ENCODE results near the gene DNAI7. TPM values are rescaled to one million over a fixed set of nuclear protein-coding genes. Genes with fewer than 3 reads are reported as not detected.

The DNAI7 gene
- total and polyA plus RNA-seq, 2 of the 8 experiments (the other 6 are each of a cell fraction or from before 2014, with no cell fraction given) = 0.12 to 0.28 TPM

DNA sequence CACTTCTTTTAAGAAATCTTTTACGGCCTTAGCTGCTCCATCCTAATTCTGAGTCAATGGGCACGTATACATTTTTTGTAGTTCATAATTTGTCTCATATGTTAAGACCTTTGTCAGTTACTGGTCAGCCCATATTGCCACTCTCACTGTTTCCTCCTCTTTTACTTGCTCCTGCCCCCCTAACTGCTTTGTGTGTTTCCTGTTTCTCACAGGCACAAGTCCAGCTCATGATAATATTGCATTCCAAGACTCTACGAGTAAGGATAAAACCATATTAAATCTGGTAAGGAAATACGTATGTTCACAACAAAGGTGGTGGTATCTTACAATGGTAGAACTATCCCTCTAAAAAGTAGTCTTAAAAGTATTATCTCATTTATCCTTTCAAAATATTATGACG is 111.7 kb downstream of the DNAI7 start (continued):
- TF ChIP-seq, protein P1, sequence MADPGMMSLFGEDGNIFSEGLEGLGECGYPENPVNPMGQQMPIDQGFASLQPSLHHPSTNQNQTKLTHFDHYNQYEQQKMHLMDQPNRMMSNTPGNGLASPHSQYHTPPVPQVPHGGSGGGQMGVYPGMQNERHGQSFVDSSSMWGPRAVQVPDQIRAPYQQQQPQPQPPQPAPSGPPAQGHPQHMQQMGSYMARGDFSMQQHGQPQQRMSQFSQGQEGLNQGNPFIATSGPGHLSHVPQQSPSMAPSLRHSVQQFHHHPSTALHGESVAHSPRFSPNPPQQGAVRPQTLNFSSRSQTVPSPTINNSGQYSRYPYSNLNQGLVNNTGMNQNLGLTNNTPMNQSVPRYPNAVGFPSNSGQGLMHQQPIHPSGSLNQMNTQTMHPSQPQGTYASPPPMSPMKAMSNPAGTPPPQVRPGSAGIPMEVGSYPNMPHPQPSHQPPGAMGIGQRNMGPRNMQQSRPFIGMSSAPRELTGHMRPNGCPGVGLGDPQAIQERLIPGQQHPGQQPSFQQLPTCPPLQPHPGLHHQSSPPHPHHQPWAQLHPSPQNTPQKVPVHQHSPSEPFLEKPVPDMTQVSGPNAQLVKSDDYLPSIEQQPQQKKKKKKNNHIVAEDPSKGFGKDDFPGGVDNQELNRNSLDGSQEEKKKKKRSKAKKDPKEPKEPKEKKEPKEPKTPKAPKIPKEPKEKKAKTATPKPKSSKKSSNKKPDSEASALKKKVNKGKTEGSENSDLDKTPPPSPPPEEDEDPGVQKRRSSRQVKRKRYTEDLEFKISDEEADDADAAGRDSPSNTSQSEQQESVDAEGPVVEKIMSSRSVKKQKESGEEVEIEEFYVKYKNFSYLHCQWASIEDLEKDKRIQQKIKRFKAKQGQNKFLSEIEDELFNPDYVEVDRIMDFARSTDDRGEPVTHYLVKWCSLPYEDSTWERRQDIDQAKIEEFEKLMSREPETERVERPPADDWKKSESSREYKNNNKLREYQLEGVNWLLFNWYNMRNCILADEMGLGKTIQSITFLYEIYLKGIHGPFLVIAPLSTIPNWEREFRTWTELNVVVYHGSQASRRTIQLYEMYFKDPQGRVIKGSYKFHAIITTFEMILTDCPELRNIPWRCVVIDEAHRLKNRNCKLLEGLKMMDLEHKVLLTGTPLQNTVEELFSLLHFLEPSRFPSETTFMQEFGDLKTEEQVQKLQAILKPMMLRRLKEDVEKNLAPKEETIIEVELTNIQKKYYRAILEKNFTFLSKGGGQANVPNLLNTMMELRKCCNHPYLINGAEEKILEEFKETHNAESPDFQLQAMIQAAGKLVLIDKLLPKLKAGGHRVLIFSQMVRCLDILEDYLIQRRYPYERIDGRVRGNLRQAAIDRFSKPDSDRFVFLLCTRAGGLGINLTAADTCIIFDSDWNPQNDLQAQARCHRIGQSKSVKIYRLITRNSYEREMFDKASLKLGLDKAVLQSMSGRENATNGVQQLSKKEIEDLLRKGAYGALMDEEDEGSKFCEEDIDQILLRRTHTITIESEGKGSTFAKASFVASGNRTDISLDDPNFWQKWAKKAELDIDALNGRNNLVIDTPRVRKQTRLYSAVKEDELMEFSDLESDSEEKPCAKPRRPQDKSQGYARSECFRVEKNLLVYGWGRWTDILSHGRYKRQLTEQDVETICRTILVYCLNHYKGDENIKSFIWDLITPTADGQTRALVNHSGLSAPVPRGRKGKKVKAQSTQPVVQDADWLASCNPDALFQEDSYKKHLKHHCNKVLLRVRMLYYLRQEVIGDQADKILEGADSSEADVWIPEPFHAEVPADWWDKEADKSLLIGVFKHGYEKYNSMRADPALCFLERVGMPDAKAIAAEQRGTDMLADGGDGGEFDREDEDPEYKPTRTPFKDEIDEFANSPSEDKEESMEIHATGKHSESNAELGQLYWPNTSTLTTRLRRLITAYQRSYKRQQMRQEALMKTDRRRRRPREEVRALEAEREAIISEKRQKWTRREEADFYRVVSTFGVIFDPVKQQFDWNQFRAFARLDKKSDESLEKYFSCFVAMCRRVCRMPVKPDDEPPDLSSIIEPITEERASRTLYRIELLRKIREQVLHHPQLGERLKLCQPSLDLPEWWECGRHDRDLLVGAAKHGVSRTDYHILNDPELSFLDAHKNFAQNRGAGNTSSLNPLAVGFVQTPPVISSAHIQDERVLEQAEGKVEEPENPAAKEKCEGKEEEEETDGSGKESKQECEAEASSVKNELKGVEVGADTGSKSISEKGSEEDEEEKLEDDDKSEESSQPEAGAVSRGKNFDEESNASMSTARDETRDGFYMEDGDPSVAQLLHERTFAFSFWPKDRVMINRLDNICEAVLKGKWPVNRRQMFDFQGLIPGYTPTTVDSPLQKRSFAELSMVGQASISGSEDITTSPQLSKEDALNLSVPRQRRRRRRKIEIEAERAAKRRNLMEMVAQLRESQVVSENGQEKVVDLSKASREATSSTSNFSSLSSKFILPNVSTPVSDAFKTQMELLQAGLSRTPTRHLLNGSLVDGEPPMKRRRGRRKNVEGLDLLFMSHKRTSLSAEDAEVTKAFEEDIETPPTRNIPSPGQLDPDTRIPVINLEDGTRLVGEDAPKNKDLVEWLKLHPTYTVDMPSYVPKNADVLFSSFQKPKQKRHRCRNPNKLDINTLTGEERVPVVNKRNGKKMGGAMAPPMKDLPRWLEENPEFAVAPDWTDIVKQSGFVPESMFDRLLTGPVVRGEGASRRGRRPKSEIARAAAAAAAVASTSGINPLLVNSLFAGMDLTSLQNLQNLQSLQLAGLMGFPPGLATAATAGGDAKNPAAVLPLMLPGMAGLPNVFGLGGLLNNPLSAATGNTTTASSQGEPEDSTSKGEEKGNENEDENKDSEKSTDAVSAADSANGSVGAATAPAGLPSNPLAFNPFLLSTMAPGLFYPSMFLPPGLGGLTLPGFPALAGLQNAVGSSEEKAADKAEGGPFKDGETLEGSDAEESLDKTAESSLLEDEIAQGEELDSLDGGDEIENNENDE (IDR thresholded peaks at IDR 0.05; ENCODE audit: insufficient replicate concordance, low read length) = no peak
- TF ChIP-seq KDM5A (IDR thresholded peaks at IDR 0.05; ENCODE audit: low read length) (no peak), BACH1 (IDR thresholded peaks at IDR 0.05; ENCODE audit: low read length) (no peak)
